ENCODE measurements around the gene TBC1D14. TPM values are rescaled to one million over a fixed set of nuclear protein-coding genes. Genes with fewer than 3 reads are reported as not detected.

TBC1D14 gene
- total and polyA plus RNA-seq, 7 donors, result 19.2 to 46.4 (median 29.5) TPM

DNA sequence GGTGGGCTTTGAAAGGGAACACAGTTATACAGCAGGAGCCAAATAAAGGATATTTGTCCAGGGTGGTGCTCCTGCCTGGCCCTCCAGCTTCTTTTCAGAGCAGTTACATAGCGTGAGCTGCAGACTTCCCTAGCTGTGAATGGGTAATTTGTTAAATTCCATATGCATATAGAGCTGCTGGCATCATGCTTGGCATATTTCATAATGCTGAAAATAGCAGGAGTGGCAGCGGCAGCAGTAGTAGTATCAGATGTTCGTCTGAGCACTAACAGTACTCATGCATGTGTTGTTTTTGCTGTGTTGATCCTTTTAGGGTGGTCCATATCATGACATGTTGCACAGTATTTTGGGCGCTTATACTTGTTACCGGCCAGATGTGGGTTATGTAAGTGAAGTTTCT lies 99.9 kb downstream of the TBC1D14 start:
- Histone ChIP-seq H3K27ac (no peak overlapping the region), H3K4me1 (peaks cover 0 to 4% (median 0%) of the 10 kb centered on the region in 4 donors), H3K36me3 (peaks cover 3 to 98% (median 36%) of the 10 kb centered on the region in 4 donors), H3K9me3 (no peaks in the 10 kb centered on the region), H3K27me3 (no peaks in the 10 kb centered on the region), H3K4me3 (no peak overlapping the region)
- WGBS, 2 donors, result 91 to 92% methylated on average over 5 of the region's 5 CpGs
- DNase-seq, result no peak
- intact Hi-C loops (cut with DNase I), result no loop called here
- TF ChIP-seq POLR2AphosphoS5 (IDR thresholded peaks at IDR 0.05), result no peak

- 83 to 92% methylated on average over 11 of the region's 11 CpGs for whole genome bisulfite sequencing, 2 donors
- Histone ChIP-seq H3K9me3 (no peaks in the 10 kb centered on the region), H3K4me3 (no peak overlapping the region), H3K27ac (no peak overlapping the region), H3K27me3 (no peaks in the 10 kb centered on the region), H3K4me1 (peaks cover 0 to 4% (median 0%) of the 10 kb centered on the region in 4 donors), H3K36me3 (peaks cover 7 to 99% (median 45%) of the 10 kb centered on the region in 4 donors)
- intact Hi-C loops (cut with DNase I), result no loop called here
- no peak for DNase-seq
- no peak for TF ChIP-seq EP300 (IDR thresholded peaks at IDR 0.05)
- no peak for TF ChIP-seq POLR2AphosphoS5 (IDR thresholded peaks at IDR 0.05)
- TF ChIP-seq, protein P1, sequence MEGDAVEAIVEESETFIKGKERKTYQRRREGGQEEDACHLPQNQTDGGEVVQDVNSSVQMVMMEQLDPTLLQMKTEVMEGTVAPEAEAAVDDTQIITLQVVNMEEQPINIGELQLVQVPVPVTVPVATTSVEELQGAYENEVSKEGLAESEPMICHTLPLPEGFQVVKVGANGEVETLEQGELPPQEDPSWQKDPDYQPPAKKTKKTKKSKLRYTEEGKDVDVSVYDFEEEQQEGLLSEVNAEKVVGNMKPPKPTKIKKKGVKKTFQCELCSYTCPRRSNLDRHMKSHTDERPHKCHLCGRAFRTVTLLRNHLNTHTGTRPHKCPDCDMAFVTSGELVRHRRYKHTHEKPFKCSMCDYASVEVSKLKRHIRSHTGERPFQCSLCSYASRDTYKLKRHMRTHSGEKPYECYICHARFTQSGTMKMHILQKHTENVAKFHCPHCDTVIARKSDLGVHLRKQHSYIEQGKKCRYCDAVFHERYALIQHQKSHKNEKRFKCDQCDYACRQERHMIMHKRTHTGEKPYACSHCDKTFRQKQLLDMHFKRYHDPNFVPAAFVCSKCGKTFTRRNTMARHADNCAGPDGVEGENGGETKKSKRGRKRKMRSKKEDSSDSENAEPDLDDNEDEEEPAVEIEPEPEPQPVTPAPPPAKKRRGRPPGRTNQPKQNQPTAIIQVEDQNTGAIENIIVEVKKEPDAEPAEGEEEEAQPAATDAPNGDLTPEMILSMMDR (IDR thresholded peaks at IDR 0.05), result no peak
- TF ChIP-seq POLR2A (IDR thresholded peaks at IDR 0.05), result no peak
Observed at GRCh38 chr4:7013175-7013574, 103.5 kb downstream of the TBC1D14 start.

- H3K36me3 ChIP-seq, result peaks cover 7 to 95% (median 46%) of the 10 kb centered on the region in 4 donors
- TF ChIP-seq POLR2A (IDR thresholded peaks at IDR 0.05), result no peak
- TF ChIP-seq, protein P1 (IDR thresholded peaks at IDR 0.05), result no peak
- TF ChIP-seq POLR2AphosphoS5 (IDR thresholded peaks at IDR 0.05), result no peak
- no peak for TF ChIP-seq EP300 (IDR thresholded peaks at IDR 0.05)
- intact Hi-C loops (cut with DNase I), result no loop called here
- H3K4me1 ChIP-seq, result no peaks in the 10 kb centered on the region
- 97% methylated on average over 12 of the region's 12 CpGs for WGBS, 2 donors
- DNase-seq, result no peak
- H3K27ac ChIP-seq, result no peak overlapping the region
- no peaks in the 10 kb centered on the region for H3K9me3 ChIP-seq
- no peak overlapping the region for H3K4me3 ChIP-seq
- no peaks in the 10 kb centered on the region for H3K27me3 ChIP-seq
Observed at GRCh38 chr4:7014815-7015214, 105.2 kb downstream of the TBC1D14 start.

- Histone ChIP-seq H3K9me3 (no peaks in the 10 kb centered on the region), H3K4me3 (no peak overlapping the region), H3K27me3 (no peaks in the 10 kb centered on the region), H3K4me1 (no peaks in the 10 kb centered on the region), H3K27ac (no peak overlapping the region), H3K36me3 (peaks cover 7 to 90% (median 46%) of the 10 kb centered on the region in 4 donors)
- DNase-seq, result no peak
- TF ChIP-seq POLR2AphosphoS5 (IDR thresholded peaks at IDR 0.05) (no peak), EP300 (IDR thresholded peaks at IDR 0.05) (no peak), POLR2A (IDR thresholded peaks at IDR 0.05) (no peak)
- TF ChIP-seq, protein P1 (IDR thresholded peaks at IDR 0.05), result no peak
- 83 to 90% methylated on average over 12 of the region's 12 CpGs for WGBS, 2 donors
- intact Hi-C loops (cut with DNase I), result no loop called here
Observed at GRCh38 chr4:7015383-7016035, 105.9 kb downstream of the TBC1D14 start.

DNA sequence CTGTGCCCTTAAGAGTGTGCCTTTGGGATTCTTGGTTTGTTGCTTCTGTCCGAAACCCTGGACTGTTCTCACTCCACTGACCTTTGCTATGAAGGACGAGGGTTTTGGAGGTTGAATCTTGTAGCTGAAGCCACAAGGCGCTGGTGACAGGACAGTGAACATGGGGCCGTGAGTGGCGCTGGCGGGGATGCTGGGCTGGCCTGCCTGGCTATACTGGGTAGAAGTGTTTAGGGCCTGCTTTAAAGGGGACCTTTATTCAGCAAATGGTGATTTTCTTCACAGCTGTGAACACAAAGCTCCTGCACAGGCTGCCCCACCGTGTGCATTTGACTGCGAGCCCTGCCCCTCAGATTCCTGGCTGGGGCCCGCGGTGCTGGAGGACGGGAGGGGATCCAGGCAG lies 106.5 kb downstream of the TBC1D14 start:
- Histone ChIP-seq H3K4me1 (no peaks in the 10 kb centered on the region), H3K36me3 (peaks cover 7 to 90% (median 43%) of the 10 kb centered on the region in 4 donors), H3K9me3 (no peaks in the 10 kb centered on the region), H3K4me3 (no peak overlapping the region), H3K27me3 (no peaks in the 10 kb centered on the region), H3K27ac (no peak overlapping the region)
- intact Hi-C loops (cut with DNase I), result no loop called here
- WGBS, 2 donors, result 81 to 85% methylated on average over 11 of the region's 11 CpGs
- DNase-seq, result no peak
- TF ChIP-seq EP300 (IDR thresholded peaks at IDR 0.05) (no peak), POLR2AphosphoS5 (IDR thresholded peaks at IDR 0.05) (no peak), POLR2A (IDR thresholded peaks at IDR 0.05) (no peak)
- TF ChIP-seq, protein P1 (IDR thresholded peaks at IDR 0.05), result no peak

Measured in sigmoid colon (tissue), 7 donors.